Ishikawa (cell line): Measurements from ENCODE around the gene LHPP.

Source experiments
- CEBPB ChIP-seq: IDR thresholded peaks from 2 replicates; pipeline ENCODE4 v1.6.1; 2012
- CREB1 ChIP-seq: IDR thresholded peaks from 2 replicates; pipeline ENCODE4 v1.6.1; 2012; ENCODE audit warnings: low read depth
- EGR1 ChIP-seq: IDR thresholded peaks from 2 replicates; pipeline ENCODE4 v1.6.1; 2012
- EP300 ChIP-seq: IDR thresholded peaks from 2 replicates; pipeline ENCODE4 v1.6.1; 2012; ENCODE audit warnings: borderline replicate concordance
- FOXM1 ChIP-seq: IDR thresholded peaks from 2 replicates; pipeline ENCODE4 v1.6.1; 2012; ENCODE audit warnings: low read depth, borderline replicate concordance
- MAX ChIP-seq: IDR thresholded peaks from 2 replicates; pipeline ENCODE4 v1.6.1; 2012
- RAD21 ChIP-seq: IDR thresholded peaks from 2 replicates; pipeline ENCODE4 v1.6.1; 2012; ENCODE audit warnings: low read depth
- REST ChIP-seq: IDR thresholded peaks from 2 replicates; pipeline ENCODE4 v1.6.1; 2012; ENCODE audit warnings: low read depth, mild to moderate bottlenecking
- TAF1 ChIP-seq: IDR thresholded peaks from 2 replicates; pipeline ENCODE4 v1.6.1; 2012; ENCODE audit warnings: low read depth, mild to moderate bottlenecking
- TCF12 ChIP-seq: IDR thresholded peaks from 2 replicates; pipeline ENCODE4 v1.6.1; 2012; ENCODE audit warnings: low read depth
- TEAD4 ChIP-seq: IDR thresholded peaks from 2 replicates; pipeline ENCODE4 v1.6.1; 2012
- USF1 ChIP-seq: IDR thresholded peaks from 2 replicates; pipeline ENCODE4 v1.6.1; 2012
- YY1 ChIP-seq: IDR thresholded peaks from 2 replicates; pipeline ENCODE4 v1.6.1; 2012; ENCODE audit warnings: low read depth

- TF ChIP-seq EGR1 (no peak), RAD21 (no peak), CEBPB (no peak), YY1 (no peak), USF1 (no peak), TEAD4 (no peak), REST (no peak), CREB1 (no peak), MAX (no peak), TCF12 (no peak), TAF1 (no peak), FOXM1 (no peak), EP300 (no peak)
Measured at GRCh38 chr10:124605481-124605855, 143.8 kb downstream of the LHPP start.
